SU-DHL-6 (cell line): ENCODE data around the gene KRTAP10-10.
A peak's percentile ranks its signal among the peaks of the same experiment; 100 is the strongest.

Experiments
- H2AFZ ChIP-seq: fragments of 200-600 bp; sonication (generic); 2 replicates; pipeline ENCODE4 v1.6.1; 2014; ENCODE audit warnings: low read depth, mild to moderate bottlenecking, moderate library complexity, mixed read lengths, antibody characterized with exemption, low read length; ENCODE audit not compliant: severe bottlenecking
- H3F3A ChIP-seq: fragments of 200-600 bp; shearing (Covaris generic); 2 replicates; pipeline ENCODE4 v1.6.0; 2016; ENCODE audit warnings: antibody characterized with exemption, mild to moderate bottlenecking; ENCODE audit not compliant: insufficient read depth
- H3K27ac ChIP-seq: fragments of 200-600 bp; sonication (generic); 2 replicates; pipeline ENCODE4 v1.5.1; 2016; ENCODE audit warnings: low read depth, mild to moderate bottlenecking, low read length, moderate library complexity, mixed read lengths
- H3K27me3 ChIP-seq: fragments of 200-600 bp; sonication (generic), shearing (Covaris generic); 2 replicates; pipeline ENCODE4 v1.6.0; 2014; ENCODE audit warnings: mild to moderate bottlenecking, low read length
- H3K36me3 ChIP-seq: fragments of 200-600 bp; sonication (generic); 2 replicates; pipeline ENCODE4 v1.6.1; 2014; ENCODE audit warnings: mild to moderate bottlenecking, low read length, mixed read lengths
- H3K4me2 ChIP-seq: fragments of 300-600, 200-600 bp; shearing (Covaris generic), sonication (generic); 2 replicates; pipeline ENCODE4 v1.6.0; 2014; ENCODE audit warnings: low read length, low read depth, mild to moderate bottlenecking; ENCODE audit not compliant: poor library complexity, severe bottlenecking
- H3K4me3 ChIP-seq: fragments of 200-600 bp; sonication (generic); 2 replicates; pipeline ENCODE4 v1.5.1; 2014; ENCODE audit warnings: antibody characterized with exemption, low read length, mild to moderate bottlenecking, mixed read lengths; ENCODE audit not compliant: insufficient read depth, poor library complexity, severe bottlenecking
- H3K79me2 ChIP-seq: fragments of 200-600 bp; sonication (generic); 2 replicates; pipeline ENCODE4 v1.6.1; 2014; ENCODE audit warnings: mild to moderate bottlenecking, low read length, moderate library complexity; ENCODE audit not compliant: insufficient read depth
- H3K9ac ChIP-seq: fragments of 200-600 bp; sonication (generic); 2 replicates; pipeline ENCODE4 v1.7.0; 2014; ENCODE audit warnings: mild to moderate bottlenecking, low read length
- H3K9me2 ChIP-seq: fragments of 200-600 bp; sonication (generic); replicated peaks from 2 replicates; pipeline ENCODE4 v1.6.1; 2014; ENCODE audit warnings: low read length; ENCODE audit not compliant: insufficient read depth
- H3K9me3 ChIP-seq: fragments of 200-600 bp; sonication (generic); 2 replicates; pipeline ENCODE4 v1.6.1; 2014; ENCODE audit warnings: low read length, mixed read lengths; ENCODE audit not compliant: insufficient read depth
- H4K20me1 ChIP-seq: fragments of 200-600 bp; sonication (generic); 2 replicates; pipeline ENCODE4 v1.6.1; 2014; ENCODE audit warnings: low read depth, mild to moderate bottlenecking, antibody characterized with exemption, low read length, moderate library complexity, mixed read lengths
- EZH2phosphoT487 ChIP-seq: fragments of 200-600 bp; sonication (generic), shearing (Covaris generic); conservative IDR thresholded peaks from 2 replicates; pipeline ENCODE4 v1.6.1; 2018; ENCODE audit warnings: mild to moderate bottlenecking, antibody characterized with exemption, low read length, moderate library complexity, mixed read lengths
- TF ChIP-seq, protein P1 (sequence below): fragments of 200-600 bp; sonication (generic); IDR thresholded peaks from one replicate; pipeline ENCODE4 v1.5.1; 2017; ENCODE audit warnings: antibody characterized with exemption, mild to moderate bottlenecking, low read length, moderate library complexity; ENCODE audit not compliant: insufficient read depth, poor library complexity, severe bottlenecking

Gene KRTAP10-10

GRCh38 chr21:44617071-44617501 is 20.1 kb upstream of the KRTAP10-10 start:
- TF ChIP-seq, protein P1, sequence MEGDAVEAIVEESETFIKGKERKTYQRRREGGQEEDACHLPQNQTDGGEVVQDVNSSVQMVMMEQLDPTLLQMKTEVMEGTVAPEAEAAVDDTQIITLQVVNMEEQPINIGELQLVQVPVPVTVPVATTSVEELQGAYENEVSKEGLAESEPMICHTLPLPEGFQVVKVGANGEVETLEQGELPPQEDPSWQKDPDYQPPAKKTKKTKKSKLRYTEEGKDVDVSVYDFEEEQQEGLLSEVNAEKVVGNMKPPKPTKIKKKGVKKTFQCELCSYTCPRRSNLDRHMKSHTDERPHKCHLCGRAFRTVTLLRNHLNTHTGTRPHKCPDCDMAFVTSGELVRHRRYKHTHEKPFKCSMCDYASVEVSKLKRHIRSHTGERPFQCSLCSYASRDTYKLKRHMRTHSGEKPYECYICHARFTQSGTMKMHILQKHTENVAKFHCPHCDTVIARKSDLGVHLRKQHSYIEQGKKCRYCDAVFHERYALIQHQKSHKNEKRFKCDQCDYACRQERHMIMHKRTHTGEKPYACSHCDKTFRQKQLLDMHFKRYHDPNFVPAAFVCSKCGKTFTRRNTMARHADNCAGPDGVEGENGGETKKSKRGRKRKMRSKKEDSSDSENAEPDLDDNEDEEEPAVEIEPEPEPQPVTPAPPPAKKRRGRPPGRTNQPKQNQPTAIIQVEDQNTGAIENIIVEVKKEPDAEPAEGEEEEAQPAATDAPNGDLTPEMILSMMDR, result no peak
- TF ChIP-seq EZH2phosphoT487, result no peak
- no peaks in the 10 kb centered on the region for H3F3A ChIP-seq
- no peak overlapping the region for H3K4me2 ChIP-seq
- H3K79me2 ChIP-seq, result no peaks in the 10 kb centered on the region
- H2AFZ ChIP-seq, result no peak overlapping the region
- no peaks in the 10 kb centered on the region; the same call in 1 of the 2 replicates for H3K9me3 ChIP-seq
- no peaks in the 10 kb centered on the region for H3K27me3 ChIP-seq
- no peak overlapping the region for H3K4me3 ChIP-seq
- H3K36me3 ChIP-seq, result no peaks in the 10 kb centered on the region
- no peaks in the 10 kb centered on the region for H4K20me1 ChIP-seq
- no peak overlapping the region for H3K9ac ChIP-seq
- H3K27ac ChIP-seq, result no peak overlapping the region
- no peaks in the 10 kb centered on the region for H3K9me2 ChIP-seq

GRCh38 chr21:44618504-44618903 is 18.7 kb upstream of the KRTAP10-10 start:
- no peaks in the 10 kb centered on the region for H3K36me3 ChIP-seq
- H4K20me1 ChIP-seq, result no peaks in the 10 kb centered on the region
- no peaks in the 10 kb centered on the region; the same call in 1 of the 2 replicates for H3K9me3 ChIP-seq
- no peak overlapping the region for H3K9ac ChIP-seq
- no peaks in the 10 kb centered on the region for H3K9me2 ChIP-seq
- H3K27me3 ChIP-seq, result no peaks in the 10 kb centered on the region
- peak overlapping the region; percentile 13 for H3K4me2 ChIP-seq
- no peak overlapping the region for H3K4me3 ChIP-seq
- peak overlapping the region; percentile 10; the same call in 1 of the 2 replicates for H3K27ac ChIP-seq
- no peaks in the 10 kb centered on the region for H3K79me2 ChIP-seq
- TF ChIP-seq EZH2phosphoT487, result no peak
- TF ChIP-seq, protein P1, result peak; percentile 13
- peak overlapping the region; percentile 55 for H2AFZ ChIP-seq
- no peaks in the 10 kb centered on the region for H3F3A ChIP-seq

DNA sequence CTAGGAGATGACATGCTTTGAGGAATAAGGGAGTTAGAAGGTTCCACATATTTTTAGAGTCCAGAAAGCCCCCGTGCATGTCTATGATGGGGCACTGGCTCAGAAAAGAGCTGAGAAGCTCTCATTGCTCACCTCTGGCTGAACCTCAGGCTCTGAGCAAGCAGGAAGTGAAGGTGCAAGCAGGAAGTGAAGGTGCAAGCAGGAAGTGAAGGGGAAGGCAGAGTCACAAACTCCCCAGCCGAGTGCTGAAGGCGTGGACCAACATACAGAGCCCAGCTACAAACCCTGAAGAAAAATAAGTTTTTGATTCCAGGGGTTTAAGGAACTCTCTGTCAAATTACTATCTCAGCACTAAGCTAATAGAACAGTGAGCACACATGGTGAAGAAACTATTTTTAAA is 18.2 kb upstream of the KRTAP10-10 start:
- no peaks in the 10 kb centered on the region for H3K9me2 ChIP-seq
- H3K27me3 ChIP-seq, result no peaks in the 10 kb centered on the region
- H3F3A ChIP-seq, result no peaks in the 10 kb centered on the region
- peak overlapping the region; percentile 13 for H3K4me2 ChIP-seq
- H3K4me3 ChIP-seq, result no peak overlapping the region
- no peak overlapping the region for H3K9ac ChIP-seq
- no peaks in the 10 kb centered on the region for H3K36me3 ChIP-seq
- TF ChIP-seq, protein P1, result no peak
- TF ChIP-seq EZH2phosphoT487, result no peak
- H2AFZ ChIP-seq, result peak overlapping the region; percentile 55
- H3K9me3 ChIP-seq, result peaks cover under 1% of the 10 kb centered on the region; the same call in 1 of the 2 replicates
- H3K79me2 ChIP-seq, result no peaks in the 10 kb centered on the region
- H3K27ac ChIP-seq, result peak overlapping the region; percentile 10; the same call in 1 of the 2 replicates
- H4K20me1 ChIP-seq, result no peaks in the 10 kb centered on the region
